22Rv1 (cell line): ENCODE measurements around the gene GBA3.

Experiments used
- CTCF ChIP-seq: fragments of 450-650 bp; IDR thresholded peaks from 2 replicates; pipeline ENCODE4 v1.5.1; 2017; ENCODE audit warnings: mild to moderate bottlenecking
- ZFX ChIP-seq: fragments of 450-650 bp; IDR thresholded peaks from 2 replicates; pipeline ENCODE4 v1.6.1; 2017; ENCODE audit warnings: antibody characterized with exemption, borderline replicate concordance

GRCh38 chr4:22850055-22850454 lies 157.3 kb downstream of the GBA3 start:
- TF ChIP-seq CTCF = no peak
- TF ChIP-seq ZFX = no peak
